Measurements from ENCODE around the gene PDCD4.

The PDCD4 gene

GRCh38 chr10:110843796-110844616, 27.7 kb upstream of the PDCD4 start:
- H3K9ac ChIP-seq (ENCODE audit: low read length): no peak overlapping the region
- no peaks in the 10 kb centered on the region for H3K9me3 ChIP-seq (ENCODE audit: control insufficient read depth, low read depth, low read length)
- no peaks in the 10 kb centered on the region for H3K4me1 ChIP-seq (ENCODE audit: control insufficient read depth, low read depth, low read length)
- no peaks in the 10 kb centered on the region for H3K27me3 ChIP-seq (ENCODE audit: control insufficient read depth, insufficient read depth, low read length)
- H3K27ac ChIP-seq (ENCODE audit: low read length): no peak overlapping the region
- H3K4me3 ChIP-seq (ENCODE audit: low read length): no peak overlapping the region
- no peaks in the 10 kb centered on the region for H3K36me3 ChIP-seq (ENCODE audit: control insufficient read depth, low read depth, low read length)

GRCh38 chr10:110844617-110844881, 27.2 kb upstream of the PDCD4 start:
- H3K4me3 ChIP-seq (ENCODE audit: low read length): no peak overlapping the region
- H3K4me1 ChIP-seq (ENCODE audit: control insufficient read depth, low read depth, low read length): no peaks in the 10 kb centered on the region
- H3K9ac ChIP-seq (ENCODE audit: low read length): no peak overlapping the region
- no peaks in the 10 kb centered on the region for H3K27me3 ChIP-seq (ENCODE audit: control insufficient read depth, insufficient read depth, low read length)
- H3K27ac ChIP-seq (ENCODE audit: low read length): no peak overlapping the region
- H3K36me3 ChIP-seq (ENCODE audit: control insufficient read depth, low read depth, low read length): no peaks in the 10 kb centered on the region
- no peaks in the 10 kb centered on the region for H3K9me3 ChIP-seq (ENCODE audit: control insufficient read depth, low read depth, low read length)

DNA sequence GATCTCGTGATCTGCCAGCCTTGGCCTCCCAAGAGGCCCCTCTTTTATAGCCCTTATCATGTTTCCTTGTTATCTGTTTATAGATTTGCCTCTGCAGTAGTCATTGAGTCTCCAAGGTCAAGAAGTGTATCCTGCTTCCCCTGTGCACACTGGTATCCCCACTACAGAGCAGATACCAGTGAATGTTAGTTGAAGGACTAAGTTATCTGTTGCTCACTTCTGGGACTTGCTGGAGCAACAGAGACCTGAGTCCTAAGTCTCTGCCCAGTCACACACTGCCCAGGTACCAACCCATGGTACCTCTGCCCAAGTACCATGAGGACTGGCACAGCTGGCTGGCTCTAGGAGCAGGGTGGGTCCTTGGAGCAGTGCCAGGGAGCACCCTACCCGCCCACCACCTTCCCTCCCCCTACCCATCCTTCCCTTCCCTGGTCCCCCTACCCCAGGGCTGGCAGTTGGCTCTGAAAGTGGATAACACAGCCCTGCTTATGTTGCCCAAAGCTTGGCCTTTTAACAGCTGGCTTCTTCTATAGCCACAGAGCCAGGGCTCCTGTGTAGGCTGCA, 26.5 kb upstream of the PDCD4 start:
- Histone ChIP-seq H3K9ac (ENCODE audit: low read length) (no peak overlapping the region), H3K4me3 (ENCODE audit: low read length) (no peak overlapping the region), H3K9me3 (ENCODE audit: control insufficient read depth, low read depth, low read length) (no peaks in the 10 kb centered on the region), H3K36me3 (ENCODE audit: control insufficient read depth, low read depth, low read length) (no peaks in the 10 kb centered on the region), H3K4me1 (ENCODE audit: control insufficient read depth, low read depth, low read length) (no peaks in the 10 kb centered on the region), H3K27ac (ENCODE audit: low read length) (no peak overlapping the region), H3K27me3 (ENCODE audit: control insufficient read depth, insufficient read depth, low read length) (no peaks in the 10 kb centered on the region)

DNA sequence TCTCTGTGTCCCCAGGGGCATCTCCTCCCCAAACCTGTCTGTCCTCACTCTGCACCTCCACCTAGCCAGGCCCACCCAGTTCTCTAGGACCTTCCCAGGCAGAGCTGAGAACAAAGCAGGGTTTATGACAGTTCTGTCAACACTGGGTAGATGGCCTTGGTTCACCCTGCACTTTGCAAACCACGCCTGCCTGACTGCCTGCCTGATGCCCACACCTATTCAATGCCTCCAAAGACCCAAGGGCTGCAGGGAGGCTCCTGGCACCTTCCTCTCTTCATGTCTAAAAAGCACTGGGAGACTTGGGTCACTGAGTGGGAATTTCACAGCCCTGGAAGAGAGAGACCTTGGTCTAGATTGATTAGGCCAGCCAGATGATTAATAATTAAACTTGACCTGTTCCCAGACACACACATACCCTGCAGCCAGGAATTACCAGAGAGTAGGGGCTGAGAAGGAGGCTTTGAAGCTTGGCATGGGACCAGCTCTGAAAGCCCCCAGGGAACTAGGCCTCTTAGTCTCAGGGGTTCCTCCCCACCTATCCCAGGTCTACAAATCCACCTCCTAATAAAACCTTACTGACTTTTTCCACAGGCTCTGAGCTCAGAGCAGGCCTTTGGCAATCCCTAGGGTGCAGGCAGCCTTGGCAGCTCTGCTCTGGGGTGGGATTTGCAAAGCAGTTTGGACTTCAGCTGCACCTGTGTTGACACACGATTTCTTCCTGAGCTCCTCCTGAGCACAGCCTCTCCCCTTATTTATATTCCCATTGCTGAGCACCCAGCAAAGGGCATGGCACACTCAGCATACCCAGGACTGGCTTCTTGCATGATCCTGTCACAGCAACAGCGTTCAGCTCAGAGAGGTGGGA, 25.7 kb upstream of the PDCD4 start:
- H3K27ac ChIP-seq (ENCODE audit: low read length): no peak overlapping the region
- no peaks in the 10 kb centered on the region for H3K27me3 ChIP-seq (ENCODE audit: control insufficient read depth, insufficient read depth, low read length)
- no peaks in the 10 kb centered on the region for H3K9me3 ChIP-seq (ENCODE audit: control insufficient read depth, low read depth, low read length)
- H3K4me3 ChIP-seq (ENCODE audit: low read length): no peak overlapping the region
- H3K36me3 ChIP-seq (ENCODE audit: control insufficient read depth, low read depth, low read length): no peaks in the 10 kb centered on the region
- no peak overlapping the region for H3K9ac ChIP-seq (ENCODE audit: low read length)
- H3K4me1 ChIP-seq (ENCODE audit: control insufficient read depth, low read depth, low read length): no peaks in the 10 kb centered on the region

GRCh38 chr10:110847374-110847773, 24.4 kb upstream of the PDCD4 start:
- Histone ChIP-seq H3K4me1 (ENCODE audit: control insufficient read depth, low read depth, low read length) (no peaks in the 10 kb centered on the region), H3K27ac (ENCODE audit: low read length) (no peak overlapping the region), H3K9me3 (ENCODE audit: control insufficient read depth, low read depth, low read length) (no peaks in the 10 kb centered on the region), H3K4me3 (ENCODE audit: low read length) (no peak overlapping the region), H3K27me3 (ENCODE audit: control insufficient read depth, insufficient read depth, low read length) (no peaks in the 10 kb centered on the region), H3K36me3 (ENCODE audit: control insufficient read depth, low read depth, low read length) (no peaks in the 10 kb centered on the region), H3K9ac (ENCODE audit: low read length) (no peak overlapping the region)

- H3K36me3 ChIP-seq (ENCODE audit: control insufficient read depth, low read depth, low read length): no peaks in the 10 kb centered on the region
- H3K9me3 ChIP-seq (ENCODE audit: control insufficient read depth, low read depth, low read length): no peaks in the 10 kb centered on the region
- H3K27ac ChIP-seq (ENCODE audit: low read length): no peak overlapping the region
- H3K4me1 ChIP-seq (ENCODE audit: control insufficient read depth, low read depth, low read length): no peaks in the 10 kb centered on the region
- no peak overlapping the region for H3K9ac ChIP-seq (ENCODE audit: low read length)
- no peaks in the 10 kb centered on the region for H3K27me3 ChIP-seq (ENCODE audit: control insufficient read depth, insufficient read depth, low read length)
- no peak overlapping the region for H3K4me3 ChIP-seq (ENCODE audit: low read length)
Observed at GRCh38 chr10:110848106-110848505, 23.6 kb upstream of the PDCD4 start.

GRCh38 chr10:110850099-110850498, 21.6 kb upstream of the PDCD4 start:
- Histone ChIP-seq H3K4me3 (ENCODE audit: low read length) (no peak overlapping the region), H3K4me1 (ENCODE audit: control insufficient read depth, low read depth, low read length) (no peaks in the 10 kb centered on the region), H3K27ac (ENCODE audit: low read length) (no peak overlapping the region), H3K9me3 (ENCODE audit: control insufficient read depth, low read depth, low read length) (no peaks in the 10 kb centered on the region), H3K9ac (ENCODE audit: low read length) (no peak overlapping the region), H3K36me3 (ENCODE audit: control insufficient read depth, low read depth, low read length) (no peaks in the 10 kb centered on the region), H3K27me3 (ENCODE audit: control insufficient read depth, insufficient read depth, low read length) (no peaks in the 10 kb centered on the region)

- no peak overlapping the region for H3K9ac ChIP-seq (ENCODE audit: low read length)
- no peaks in the 10 kb centered on the region for H3K4me1 ChIP-seq (ENCODE audit: control insufficient read depth, low read depth, low read length)
- no peak overlapping the region for H3K4me3 ChIP-seq (ENCODE audit: low read length)
- no peaks in the 10 kb centered on the region for H3K36me3 ChIP-seq (ENCODE audit: control insufficient read depth, low read depth, low read length)
- no peaks in the 10 kb centered on the region for H3K27me3 ChIP-seq (ENCODE audit: control insufficient read depth, insufficient read depth, low read length)
- H3K27ac ChIP-seq (ENCODE audit: low read length): no peak overlapping the region
- H3K9me3 ChIP-seq (ENCODE audit: control insufficient read depth, low read depth, low read length): no peaks in the 10 kb centered on the region
Observed at GRCh38 chr10:110851020-110851612, 20.6 kb upstream of the PDCD4 start.

GRCh38 chr10:110852255-110852896, 19.4 kb upstream of the PDCD4 start:
- Histone ChIP-seq H3K4me1 (ENCODE audit: control insufficient read depth, low read depth, low read length) (no peaks in the 10 kb centered on the region), H3K9ac (ENCODE audit: low read length) (no peak overlapping the region)

GRCh38 chr10:110852947-110853346, 18.8 kb upstream of the PDCD4 start:
- Histone ChIP-seq H3K9ac (ENCODE audit: low read length) (no peak overlapping the region), H3K27me3 (ENCODE audit: control insufficient read depth, insufficient read depth, low read length) (no peaks in the 10 kb centered on the region), H3K36me3 (ENCODE audit: control insufficient read depth, low read depth, low read length) (no peaks in the 10 kb centered on the region), H3K4me1 (ENCODE audit: control insufficient read depth, low read depth, low read length) (no peaks in the 10 kb centered on the region), H3K4me3 (ENCODE audit: low read length) (no peak overlapping the region), H3K9me3 (ENCODE audit: control insufficient read depth, low read depth, low read length) (no peaks in the 10 kb centered on the region), H3K27ac (ENCODE audit: low read length) (no peak overlapping the region)

More at GRCh38 chr10:110852255-110852896, 19.4 kb upstream of the PDCD4 start:
- Histone ChIP-seq H3K9me3 (ENCODE audit: control insufficient read depth, low read depth, low read length) (no peaks in the 10 kb centered on the region), H3K36me3 (ENCODE audit: control insufficient read depth, low read depth, low read length) (no peaks in the 10 kb centered on the region), H3K27me3 (ENCODE audit: control insufficient read depth, insufficient read depth, low read length) (no peaks in the 10 kb centered on the region), H3K27ac (ENCODE audit: low read length) (no peak overlapping the region), H3K4me3 (ENCODE audit: low read length) (no peak overlapping the region)

GRCh38 chr10:110853921-110854605, 17.7 kb upstream of the PDCD4 start:
- H3K27ac ChIP-seq (ENCODE audit: low read length): no peak overlapping the region
- no peaks in the 10 kb centered on the region for H3K4me1 ChIP-seq (ENCODE audit: control insufficient read depth, low read depth, low read length)

More at GRCh38 chr10:110853921-110854605, 17.7 kb upstream of the PDCD4 start:
- no peak overlapping the region for H3K4me3 ChIP-seq (ENCODE audit: low read length)
- no peaks in the 10 kb centered on the region for H3K9me3 ChIP-seq (ENCODE audit: control insufficient read depth, low read depth, low read length)
- no peaks in the 10 kb centered on the region for H3K36me3 ChIP-seq (ENCODE audit: control insufficient read depth, low read depth, low read length)
- no peak overlapping the region for H3K9ac ChIP-seq (ENCODE audit: low read length)
- no peaks in the 10 kb centered on the region for H3K27me3 ChIP-seq (ENCODE audit: control insufficient read depth, insufficient read depth, low read length)
